ENCODE measurements around the gene SMARCC2. TPM values are rescaled to one million over a fixed set of nuclear protein-coding genes. Genes with fewer than 3 reads are reported as not detected.
A peak's percentile ranks its signal among the peaks of the same experiment; 100 is the strongest.
"Not testable (repeated sequence)": the region's sequence is repeated elsewhere in the genome, so short reads cannot be mapped to it uniquely, and the experiment has no call there.

The SMARCC2 gene
- total and polyA plus RNA-seq, 8 donors, result 84.3 to 139 (median 118) TPM

- no peak overlapping the region for H3K27ac ChIP-seq
- peaks cover 0 to 53% of the 10 kb centered on the region in 2 donors for H3K36me3 ChIP-seq
- DNase-seq (no peak), ATAC-seq (no peak)
- intact Hi-C loops (cut with DNase I), result no loop called here
- H3K27me3 ChIP-seq, result no peaks in the 10 kb centered on the region
- peaks cover 0 to 6% of the 10 kb centered on the region in 2 donors for H3K4me1 ChIP-seq
- no peak overlapping the region for H3K4me3 ChIP-seq
- H3K9me3 ChIP-seq, result no peaks in the 10 kb centered on the region
- TF ChIP-seq, protein P1, sequence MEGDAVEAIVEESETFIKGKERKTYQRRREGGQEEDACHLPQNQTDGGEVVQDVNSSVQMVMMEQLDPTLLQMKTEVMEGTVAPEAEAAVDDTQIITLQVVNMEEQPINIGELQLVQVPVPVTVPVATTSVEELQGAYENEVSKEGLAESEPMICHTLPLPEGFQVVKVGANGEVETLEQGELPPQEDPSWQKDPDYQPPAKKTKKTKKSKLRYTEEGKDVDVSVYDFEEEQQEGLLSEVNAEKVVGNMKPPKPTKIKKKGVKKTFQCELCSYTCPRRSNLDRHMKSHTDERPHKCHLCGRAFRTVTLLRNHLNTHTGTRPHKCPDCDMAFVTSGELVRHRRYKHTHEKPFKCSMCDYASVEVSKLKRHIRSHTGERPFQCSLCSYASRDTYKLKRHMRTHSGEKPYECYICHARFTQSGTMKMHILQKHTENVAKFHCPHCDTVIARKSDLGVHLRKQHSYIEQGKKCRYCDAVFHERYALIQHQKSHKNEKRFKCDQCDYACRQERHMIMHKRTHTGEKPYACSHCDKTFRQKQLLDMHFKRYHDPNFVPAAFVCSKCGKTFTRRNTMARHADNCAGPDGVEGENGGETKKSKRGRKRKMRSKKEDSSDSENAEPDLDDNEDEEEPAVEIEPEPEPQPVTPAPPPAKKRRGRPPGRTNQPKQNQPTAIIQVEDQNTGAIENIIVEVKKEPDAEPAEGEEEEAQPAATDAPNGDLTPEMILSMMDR (IDR thresholded peaks at IDR 0.05), result no peak
These were observed 15.0 kb upstream of the SMARCC2 start for GRCh38 chr12:56204275-56204674.

DNA sequence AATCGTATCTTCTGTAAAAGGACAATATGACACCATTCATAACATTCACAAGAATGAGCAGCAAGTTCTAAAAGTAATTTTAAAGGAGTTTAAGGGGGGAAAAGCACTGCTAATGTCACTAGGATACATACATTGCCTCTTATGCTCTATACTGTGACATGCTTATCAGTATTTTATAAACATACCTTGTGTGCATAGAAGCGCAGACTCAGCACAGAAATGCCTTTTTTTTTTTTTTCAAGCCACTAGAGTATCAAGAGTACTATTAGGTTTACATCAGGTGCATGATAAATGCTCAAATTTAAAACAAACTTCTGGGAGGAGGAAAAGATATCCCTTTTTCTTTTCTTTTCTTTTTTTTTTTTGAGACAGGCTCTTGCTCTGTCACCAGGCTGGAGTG lies 13.6 kb upstream of the SMARCC2 start:
- intact Hi-C loops (cut with DNase I), result no loop called here
- Histone ChIP-seq H3K27me3 (no peaks in the 10 kb centered on the region), H3K4me3 (no peak overlapping the region), H3K9me3 (no peaks in the 10 kb centered on the region), H3K27ac (peak overlapping the region in 1 of 2 donors; percentile 8), H3K36me3 (peaks cover 0 to 39% of the 10 kb centered on the region in 2 donors), H3K4me1 (peaks cover 0 to 6% of the 10 kb centered on the region in 2 donors)
- TF ChIP-seq, protein P1 (IDR thresholded peaks at IDR 0.05), result no peak
- no peak for ATAC-seq
- DNase-seq, result no peak

DNA sequence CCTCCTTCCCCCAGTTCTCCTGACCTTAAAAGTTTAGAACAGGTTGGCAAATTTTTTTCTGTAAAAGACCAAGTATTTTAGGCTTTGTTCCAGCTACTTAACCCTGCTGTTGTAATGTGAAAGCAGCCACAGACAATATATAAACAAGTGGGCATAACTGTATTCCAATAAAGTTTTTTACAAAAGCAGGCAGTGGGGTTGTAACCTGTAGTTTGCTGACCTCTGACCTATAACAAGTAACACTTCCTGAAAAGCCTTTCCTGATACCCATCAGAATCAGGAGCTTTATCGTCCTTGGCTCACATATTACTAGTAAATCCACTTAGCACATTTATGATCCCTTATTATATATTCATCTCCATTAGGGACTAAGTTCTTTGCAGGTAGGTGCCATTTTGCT lies 13.1 kb upstream of the SMARCC2 start:
- peak overlapping the region in 1 of 2 donors; percentile 8 for H3K27ac ChIP-seq
- ATAC-seq, result no peak
- intact Hi-C loops (cut with DNase I), result no loop called here

DNA sequence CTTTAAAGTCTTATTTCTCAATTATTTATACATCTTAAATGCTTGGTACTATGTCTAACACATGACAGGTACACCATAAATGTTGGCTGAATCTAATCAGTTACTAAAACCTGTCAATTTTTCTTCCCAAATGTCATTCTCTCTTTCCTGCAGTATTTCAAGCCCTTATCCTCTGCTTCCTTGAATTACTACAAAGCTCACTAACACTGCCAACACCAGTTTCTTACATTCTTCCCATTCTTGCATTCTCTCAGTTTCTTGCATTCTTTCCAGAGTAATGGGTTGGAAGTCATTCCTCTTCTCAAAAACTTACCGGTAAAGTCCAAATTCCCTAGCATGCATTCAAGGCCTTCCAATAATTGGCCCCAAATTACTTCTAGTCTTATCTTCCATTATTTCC lies 9.6 kb upstream of the SMARCC2 start:
- Histone ChIP-seq H3K27ac (no peak overlapping the region), H3K27me3 (no peaks in the 10 kb centered on the region), H3K9me3 (no peaks in the 10 kb centered on the region), H3K4me1 (peaks cover 0 to 6% of the 10 kb centered on the region in 2 donors), H3K36me3 (no peaks in the 10 kb centered on the region), H3K4me3 (no peak overlapping the region)
- DNase-seq, result no peak
- TF ChIP-seq, protein P1 (IDR thresholded peaks at IDR 0.05), result no peak
- intact Hi-C loops (cut with DNase I), result no loop called here
- no peak for ATAC-seq

More for the DNA sequence above, 13.1 kb upstream of the SMARCC2 start:
- H3K36me3 ChIP-seq, result peaks cover 0 to 34% of the 10 kb centered on the region in 2 donors
- H3K9me3 ChIP-seq, result no peaks in the 10 kb centered on the region
- TF ChIP-seq, protein P1 (IDR thresholded peaks at IDR 0.05), result no peak
- H3K4me1 ChIP-seq, result peaks cover 0 to 6% of the 10 kb centered on the region in 2 donors
- no peak overlapping the region for H3K4me3 ChIP-seq
- no peak for DNase-seq
- no peaks in the 10 kb centered on the region for H3K27me3 ChIP-seq

DNA sequence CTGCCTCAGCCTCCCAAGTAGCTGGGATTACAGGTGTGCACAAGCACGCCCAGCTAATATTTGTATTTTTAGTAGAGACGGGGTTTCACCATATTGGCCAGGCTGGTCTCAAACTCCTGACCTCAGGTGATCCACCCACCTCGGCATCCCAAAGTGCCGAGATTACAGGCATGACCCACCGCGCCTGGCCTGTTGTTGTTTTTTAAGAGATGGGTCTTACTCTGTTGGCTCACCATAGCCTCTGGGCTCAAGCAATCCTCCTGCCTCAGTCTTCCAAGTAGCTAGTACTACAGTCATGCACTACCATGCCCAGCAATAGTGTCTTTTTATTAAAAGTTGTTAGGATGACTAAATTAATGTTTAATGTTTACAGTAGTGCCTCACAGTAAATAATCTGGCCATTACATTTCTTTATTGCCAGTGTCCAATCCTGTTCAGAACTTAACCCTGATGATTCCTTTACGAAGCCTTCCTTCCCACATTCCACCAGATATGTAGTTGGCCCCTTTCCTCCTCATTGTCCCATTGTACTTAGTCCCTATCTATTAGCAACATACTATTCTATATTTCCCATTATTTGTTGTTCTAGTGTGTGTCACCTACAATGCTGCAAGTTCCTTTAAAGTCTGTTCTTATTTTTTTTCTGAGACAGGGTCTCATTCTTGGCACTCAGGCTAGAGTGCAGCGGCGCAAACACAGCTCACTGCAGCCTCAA lies 8.8 kb upstream of the SMARCC2 start:
- Histone ChIP-seq H3K4me3 (no peak overlapping the region), H3K27ac (no peak overlapping the region), H3K36me3 (no peaks in the 10 kb centered on the region), H3K27me3 (no peaks in the 10 kb centered on the region), H3K9me3 (no peaks in the 10 kb centered on the region), H3K4me1 (peaks cover 0 to 6% of the 10 kb centered on the region in 2 donors)
- no peak for DNase-seq
- ATAC-seq, result no peak
- intact Hi-C loops (cut with DNase I), result no loop called here
- TF ChIP-seq, protein P1 (IDR thresholded peaks at IDR 0.05), result no peak

DNA sequence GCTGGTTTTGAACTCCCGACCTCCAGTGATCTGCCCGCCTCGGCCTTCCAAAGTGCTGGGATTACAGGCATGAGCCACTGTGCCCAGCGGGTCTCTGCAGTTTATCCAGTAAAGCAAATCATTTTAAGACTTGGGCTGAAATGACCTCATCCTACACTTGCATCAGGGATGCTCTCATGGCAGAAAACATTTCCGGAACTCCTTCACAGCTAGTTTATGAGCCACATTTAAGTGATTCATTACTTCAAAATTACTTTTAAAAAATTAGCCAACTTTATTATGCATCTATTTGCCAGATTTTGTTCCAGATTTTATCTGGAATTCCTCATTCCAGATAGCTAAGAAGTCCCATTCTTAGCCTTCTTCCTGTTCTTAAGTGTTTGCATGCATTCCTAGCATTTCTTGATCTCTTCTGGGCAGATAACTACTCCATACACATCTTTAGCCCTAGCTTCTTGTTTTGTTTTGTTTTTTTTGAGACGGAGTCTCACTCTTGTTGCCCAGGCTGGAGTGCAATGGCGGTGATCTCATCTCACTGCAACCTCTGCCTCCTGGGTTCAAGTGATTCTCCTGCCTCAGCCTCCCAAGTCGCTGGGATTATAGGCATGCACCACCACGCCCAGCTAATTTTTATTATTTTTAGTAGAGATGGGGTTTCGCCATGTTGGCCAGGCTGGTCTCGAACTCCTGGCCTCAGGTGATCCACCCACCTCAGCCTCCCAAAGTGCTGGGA lies 7.7 kb upstream of the SMARCC2 start:
- H3K4me1 ChIP-seq; H3K9me3 ChIP-seq; H3K27me3 ChIP-seq; intact Hi-C loops (cut with DNase I); DNase-seq; H3K36me3 ChIP-seq; H3K4me3 ChIP-seq: not testable (repeated sequence)
- peak; percentile 64 for ATAC-seq
- H3K27ac ChIP-seq, result peak overlapping the region in 1 of 2 donors; percentile 11
